PC-3 (cell line): ENCODE data around the gene FNIP1. TPM values are rescaled to one million over a fixed set of nuclear protein-coding genes. Genes with fewer than 3 reads are reported as not detected.

ENCODE experiments used
- ATAC-seq: fragments of 200-7000 bp; cut with Tn5 transposase; 2 replicates; pipeline ENCODE4 v1.9.1; 2020; ENCODE audit warnings: mild to moderate bottlenecking, moderate library complexity
- BruUV-seq: library from RNA; stranded (reverse); fragments of 400-500 nt; replicated peaks from 2 replicates; lab custom pipeline; 2021; lab: Mats Ljungman, UMichigan
- CTCF ChIA-PET: fragments of 300-600 bp; sonication (Branson Sonifier 250); formaldehyde crosslinking; loops from one replicate; lab custom pipeline; 2022; ENCODE audit warnings: antibody characterized with exemption; lab: Charles Lee
- POLR2A ChIA-PET: fragments of 300-600 bp; sonication (Branson Sonifier 250); formaldehyde crosslinking; loops from one replicate; lab custom pipeline; 2022; ENCODE audit warnings: antibody characterized with exemption; ENCODE audit not compliant: unreplicated experiment; lab: Charles Lee
- DNase-seq: peaks from one replicate; pipeline ENCODE4 v3.0.0-alpha.2; 2015
- H2AFZ ChIP-seq: fragments of 300-600 bp; sonication (generic); 2 replicates; pipeline ENCODE4 v1.6.0; 2016; ENCODE audit warnings: antibody characterized with exemption, low read length
- H3F3A ChIP-seq: fragments of 300-600 bp; sonication (generic); one replicate; pipeline ENCODE4 v1.6.0; 2017; ENCODE audit warnings: antibody characterized with exemption, low read length, control low read depth, mild to moderate bottlenecking; ENCODE audit not compliant: unreplicated experiment
- H3K27ac ChIP-seq: fragments of 300-600 bp; sonication (generic); 2 replicates; pipeline ENCODE4 v1.5.1; 2016; ENCODE audit warnings: mild to moderate bottlenecking, low read length
- H3K27me3 ChIP-seq: fragments of 300-600 bp; sonication (generic); 2 replicates; pipeline ENCODE4 v1.6.1; 2016; ENCODE audit warnings: low read length, mixed read lengths
- H3K36me3 ChIP-seq: fragments of 300-600 bp; sonication (generic); 2 replicates; pipeline ENCODE4 v1.6.1; 2016; ENCODE audit warnings: low read depth, mixed run types, low read length, mixed read lengths
- H3K4me1 ChIP-seq: fragments of 300-600 bp; sonication (generic); 2 replicates; pipeline ENCODE4 v1.5.1; 2016; ENCODE audit warnings: low read length; ENCODE audit not compliant: insufficient read depth
- H3K4me2 ChIP-seq: fragments of 300-600 bp; sonication (generic); 2 replicates; pipeline ENCODE4 v1.6.0; 2016; ENCODE audit warnings: low read length
- H3K4me3 ChIP-seq: fragments of 300-600 bp; sonication (generic); 2 replicates; pipeline ENCODE4 v1.5.1; 2016; ENCODE audit warnings: mild to moderate bottlenecking, low read length, mixed read lengths
- H3K79me2 ChIP-seq: fragments of 300-600 bp; sonication (generic); 2 replicates; pipeline ENCODE4 v1.6.1; 2017; ENCODE audit warnings: low read length, mixed read lengths
- H3K9ac ChIP-seq: fragments of 300-600 bp; sonication (generic); 2 replicates; pipeline ENCODE4 v1.6.0; 2016; ENCODE audit warnings: mild to moderate bottlenecking, low read length
- H3K9me2 ChIP-seq: fragments of 300-600 bp; sonication (generic); replicated peaks from 2 replicates; pipeline ENCODE4 v1.6.1; 2016; ENCODE audit warnings: mixed run types, low read length, mixed read lengths
- H3K9me3 ChIP-seq: fragments of 300-600 bp; sonication (generic); 2 replicates; pipeline ENCODE4 v1.6.1; 2016; ENCODE audit warnings: low read length, mixed read lengths
- H4K20me1 ChIP-seq: fragments of 300-600 bp; sonication (generic); 2 replicates; pipeline ENCODE4 v1.6.1; 2016; ENCODE audit warnings: low read length, mixed read lengths
- EZH2 ChIP-seq: fragments of 300-600 bp; sonication (generic); IDR thresholded peaks from one replicate; pipeline ENCODE4 v1.6.1; 2017; ENCODE audit warnings: antibody characterized with exemption, mild to moderate bottlenecking, low read length; ENCODE audit not compliant: unreplicated experiment
- EZH2phosphoT487 ChIP-seq: fragments of 300-600 bp; sonication (generic); IDR thresholded peaks from 2 replicates; pipeline ENCODE4 v1.6.1; 2018; ENCODE audit warnings: mild to moderate bottlenecking, antibody characterized with exemption, low read length, borderline replicate concordance
- intact Hi-C: fragments of 100-400 bp; cut with micrococcal nuclease; formaldehyde crosslinking; loops from 2 replicates; pipeline ENCODE4 v1.9.0; 2023
- total RNA-seq: library from RNA; depleted of rRNA; stranded (reverse); fragments of >200 nt; gene quantifications from 2 replicates; pipeline ENCODE4 v1.2.3, GENCODE V29; 2014
- TF ChIP-seq, protein P1 (sequence below): fragments of 300-600 bp; sonication (generic); conservative IDR thresholded peaks from 2 replicates; pipeline ENCODE4 v1.5.1; 2017; ENCODE audit warnings: antibody characterized with exemption, low read depth, mild to moderate bottlenecking, low read length

FNIP1 gene
- total RNA-seq, 1 experiment from 2014 or later: 15.1 TPM

DNA sequence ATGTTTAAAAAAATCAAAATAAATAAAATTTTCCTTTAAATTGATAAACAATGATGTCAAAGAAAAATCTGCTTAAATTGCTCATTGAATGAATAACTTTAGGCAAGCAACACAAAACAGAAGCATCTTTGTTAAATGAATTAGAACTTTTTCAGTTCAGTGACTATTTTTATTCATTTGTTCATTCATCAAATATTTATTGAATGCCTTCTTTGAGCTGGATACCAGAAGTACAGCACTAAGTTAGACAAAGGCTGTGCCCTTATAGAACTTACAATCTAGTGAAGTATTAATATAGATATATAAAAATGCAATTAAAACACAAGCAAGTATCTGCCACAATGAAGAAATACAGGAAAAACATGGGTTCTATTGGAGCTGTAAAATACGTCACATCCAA, 10.8 kb downstream of the FNIP1 start:
- Histone ChIP-seq H3K36me3 (no peaks in the 10 kb centered on the region), H3K9me3 (no peaks in the 10 kb centered on the region), H4K20me1 (0 out of 2 replicates have a peak, but pooled peaks cover 4% of the 10 kb centered on the region), H3K9me2 (no peaks in the 10 kb centered on the region), H3K4me1 (no peaks in the 10 kb centered on the region), H3K27me3 (no peaks in the 10 kb centered on the region), H3K27ac (no peak overlapping the region), H2AFZ (no peak overlapping the region), H3K9ac (no peak overlapping the region), H3K4me3 (no peak overlapping the region), H3K79me2 (peaks cover 87% of the 10 kb centered on the region), H3F3A (no peaks in the 10 kb centered on the region), H3K4me2 (no peak overlapping the region)
- CTCF ChIA-PET: no interaction called here
- POLR2A ChIA-PET: no interaction called here
- intact Hi-C loops: no loop called here
- TF ChIP-seq, protein P1, sequence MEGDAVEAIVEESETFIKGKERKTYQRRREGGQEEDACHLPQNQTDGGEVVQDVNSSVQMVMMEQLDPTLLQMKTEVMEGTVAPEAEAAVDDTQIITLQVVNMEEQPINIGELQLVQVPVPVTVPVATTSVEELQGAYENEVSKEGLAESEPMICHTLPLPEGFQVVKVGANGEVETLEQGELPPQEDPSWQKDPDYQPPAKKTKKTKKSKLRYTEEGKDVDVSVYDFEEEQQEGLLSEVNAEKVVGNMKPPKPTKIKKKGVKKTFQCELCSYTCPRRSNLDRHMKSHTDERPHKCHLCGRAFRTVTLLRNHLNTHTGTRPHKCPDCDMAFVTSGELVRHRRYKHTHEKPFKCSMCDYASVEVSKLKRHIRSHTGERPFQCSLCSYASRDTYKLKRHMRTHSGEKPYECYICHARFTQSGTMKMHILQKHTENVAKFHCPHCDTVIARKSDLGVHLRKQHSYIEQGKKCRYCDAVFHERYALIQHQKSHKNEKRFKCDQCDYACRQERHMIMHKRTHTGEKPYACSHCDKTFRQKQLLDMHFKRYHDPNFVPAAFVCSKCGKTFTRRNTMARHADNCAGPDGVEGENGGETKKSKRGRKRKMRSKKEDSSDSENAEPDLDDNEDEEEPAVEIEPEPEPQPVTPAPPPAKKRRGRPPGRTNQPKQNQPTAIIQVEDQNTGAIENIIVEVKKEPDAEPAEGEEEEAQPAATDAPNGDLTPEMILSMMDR: no peak
- no peak for DNase-seq
- no TSS peak for BruUV-seq
- ATAC-seq: no peak

DNA sequence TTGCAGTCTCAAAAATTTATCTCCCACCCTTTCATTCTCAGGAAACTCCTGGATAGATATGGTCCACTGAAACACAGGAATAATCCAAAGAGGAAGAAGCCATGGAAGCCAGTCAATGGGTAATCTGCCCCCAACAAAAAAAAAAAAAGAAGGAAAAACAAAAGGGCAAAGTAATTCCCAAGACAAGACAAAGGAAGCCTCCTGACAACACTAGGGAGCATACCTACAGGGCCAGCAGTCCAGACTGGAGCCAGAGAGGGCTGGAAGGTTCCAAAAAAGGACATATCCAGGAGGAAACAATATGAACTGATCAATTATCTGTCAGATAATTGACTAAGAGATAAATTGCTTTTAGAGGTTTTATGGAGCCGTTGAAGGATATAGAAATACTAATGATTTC, 12.9 kb downstream of the FNIP1 start:
- Histone ChIP-seq H2AFZ (no peak overlapping the region), H3K4me1 (no peaks in the 10 kb centered on the region), H3F3A (no peaks in the 10 kb centered on the region), H3K9me2 (no peaks in the 10 kb centered on the region), H3K4me3 (no peak overlapping the region), H3K9ac (no peak overlapping the region), H3K4me2 (no peak overlapping the region), H3K79me2 (peaks cover 75% of the 10 kb centered on the region), H3K27ac (no peak overlapping the region), H3K27me3 (no peaks in the 10 kb centered on the region), H3K9me3 (no peaks in the 10 kb centered on the region), H3K36me3 (no peaks in the 10 kb centered on the region), H4K20me1 (no peaks in the 10 kb centered on the region)
- DNase-seq (no peak), ATAC-seq (no peak)
- intact Hi-C loops: no loop called here
- POLR2A ChIA-PET: no interaction called here
- TF ChIP-seq EZH2phosphoT487 (no peak), EZH2 (no peak)
- TF ChIP-seq, protein P1: no peak
- CTCF ChIA-PET: no interaction called here
- no TSS peak for BruUV-seq

DNA sequence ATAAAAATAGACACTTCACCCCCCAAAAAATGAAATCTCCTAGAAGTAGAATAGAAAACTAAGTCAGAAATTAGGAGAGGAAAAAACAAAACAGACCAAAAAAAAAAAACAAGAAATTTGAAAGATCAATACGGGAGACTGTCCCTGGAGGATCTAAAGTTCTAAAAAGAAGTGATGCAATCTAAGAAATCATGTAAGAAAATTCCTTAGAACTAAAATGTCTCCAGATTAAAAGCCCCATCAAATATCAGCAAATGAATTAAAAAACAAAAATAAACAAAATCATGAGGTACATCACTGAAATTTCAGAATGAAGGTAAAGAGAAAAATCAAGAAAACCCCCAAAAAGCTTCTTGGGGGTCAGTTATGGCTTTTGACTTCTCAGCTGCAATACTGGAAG, 13.5 kb downstream of the FNIP1 start:
- no peak for DNase-seq
- H3K4me3 ChIP-seq: no peak overlapping the region
- ATAC-seq: no peak
- peaks cover 71% of the 10 kb centered on the region for H3K79me2 ChIP-seq
- POLR2A ChIA-PET: interaction anchor here (0.6 kb wide), 1 partner anchor 42 kb away, joined by 3 read pairs; no protein-coding TSS in a partner anchor
- BruUV-seq: no TSS peak
- TF ChIP-seq EZH2phosphoT487 (no peak), EZH2 (no peak)
- TF ChIP-seq, protein P1: no peak
- H4K20me1 ChIP-seq: no peaks in the 10 kb centered on the region
- no peak overlapping the region for H2AFZ ChIP-seq
- no peaks in the 10 kb centered on the region for H3F3A ChIP-seq
- H3K36me3 ChIP-seq: no peaks in the 10 kb centered on the region
- H3K9me2 ChIP-seq: no peaks in the 10 kb centered on the region
- intact Hi-C loops: no loop called here
- H3K4me2 ChIP-seq: no peak overlapping the region
- CTCF ChIA-PET: no interaction called here
- no peaks in the 10 kb centered on the region for H3K9me3 ChIP-seq
- H3K4me1 ChIP-seq: no peaks in the 10 kb centered on the region
- H3K27me3 ChIP-seq: no peaks in the 10 kb centered on the region
- no peak overlapping the region for H3K27ac ChIP-seq
- H3K9ac ChIP-seq: no peak overlapping the region
